Colonic mucosa (tissue), 4 donors: Measurements from ENCODE around the gene DEPDC5. TPM values are rescaled to one million over a fixed set of nuclear protein-coding genes. Genes with fewer than 3 reads are reported as not detected.

Source experiments
- DNase-seq: peaks from one replicate; pipeline ENCODE4 v3.0.0-alpha.2; 2020
- H3K27ac ChIP-seq: fragments of 200-600 bp; one replicate; pipeline ENCODE4 v1.8.0; 2021
- H3K27me3 ChIP-seq: fragments of 200-600 bp; one replicate; pipeline ENCODE4 v1.8.0; 2021
- H3K36me3 ChIP-seq: fragments of 200-600 bp; one replicate; pipeline ENCODE4 v1.8.0; 2021
- H3K4me1 ChIP-seq: fragments of 200-600 bp; one replicate; pipeline ENCODE4 v1.8.0; 2021; ENCODE audit warnings: mild to moderate bottlenecking
- H3K4me3 ChIP-seq: fragments of 200-600 bp; one replicate; pipeline ENCODE4 v1.8.0; 2021
- H3K9ac ChIP-seq, 2 donors: one replicate each; pipeline ENCODE4 v1.7.0; 2013; ENCODE audit warnings: control low read depth in 2 of 2, low read depth in 2 of 2, low read length in 2 of 2
- H3K9me3 ChIP-seq: fragments of 200-600 bp; one replicate; pipeline ENCODE4 v1.8.0; 2021
- CTCF ChIP-seq: fragments of 200-600 bp; IDR thresholded peaks from one replicate; pipeline ENCODE4 v1.8.0; 2022; ENCODE audit warnings: antibody characterized with exemption, mild to moderate bottlenecking
- intact Hi-C: fragments of 100-400 bp; cut with DNase I; formaldehyde crosslinking; loops from one replicate; pipeline ENCODE4 v1.14.1; 2022
- total RNA-seq, 2 donors: library from RNA; stranded (reverse); fragmentation: NEBNext Ultra II Directional in 1 of 2; extraction: Animal tissue kit (Norgen Biotek cat#: 25700) in 1 of 2; gene quantifications; one replicate each; pipeline ENCODE4 v1.2.1, GENCODE V29; 2021
- donor health status: healthy.
- donor health status: DM: no; HTN: no; CAD: no.
- donor health status: DM: no; HTN: no; CAD: no.

Gene DEPDC5
- total RNA-seq, 2 donors from 2014 or later = 24.6 to 52.7 TPM

GRCh38 chr22:31723723-31724122, 30.1 kb upstream of the DEPDC5 start:
- Histone ChIP-seq H3K4me1 (no peaks in the 10 kb centered on the region), H3K27ac (no peak overlapping the region), H3K36me3 (peaks cover 7% of the 10 kb centered on the region), H3K4me3 (no peak overlapping the region), H3K9ac (no peak overlapping the region), H3K27me3 (no peaks in the 10 kb centered on the region), H3K9me3 (no peaks in the 10 kb centered on the region)
- TF ChIP-seq CTCF = no peak
- intact Hi-C loops = no loop called here
- DNase-seq = no peak

GRCh38 chr22:31726692-31727091, 27.1 kb upstream of the DEPDC5 start:
- Histone ChIP-seq H3K27me3 (no peaks in the 10 kb centered on the region), H3K9ac (no peak overlapping the region), H3K4me1 (no peaks in the 10 kb centered on the region), H3K9me3 (no peaks in the 10 kb centered on the region), H3K4me3 (no peak overlapping the region), H3K27ac (no peak overlapping the region), H3K36me3 (no peaks in the 10 kb centered on the region)
- intact Hi-C loops = no loop called here
- no peak for DNase-seq
- no peak for TF ChIP-seq CTCF

- H3K27ac ChIP-seq = no peak overlapping the region
- H3K4me1 ChIP-seq = no peaks in the 10 kb centered on the region
- intact Hi-C loops = no loop called here
- H3K36me3 ChIP-seq = no peaks in the 10 kb centered on the region
- no peaks in the 10 kb centered on the region for H3K9me3 ChIP-seq
- H3K4me3 ChIP-seq = no peak overlapping the region
- no peak for DNase-seq
- no peaks in the 10 kb centered on the region for H3K27me3 ChIP-seq
- H3K9ac ChIP-seq = no peak overlapping the region
- no peak for TF ChIP-seq CTCF
Observed at GRCh38 chr22:31728857-31729256, 25.0 kb upstream of the DEPDC5 start.

- DNase-seq = no peak
- no peaks in the 10 kb centered on the region for H3K36me3 ChIP-seq
- H3K9ac ChIP-seq = no peak overlapping the region
- no peak for TF ChIP-seq CTCF
- intact Hi-C loops = no loop called here
- no peak overlapping the region for H3K4me3 ChIP-seq
- H3K9me3 ChIP-seq = no peaks in the 10 kb centered on the region
- no peaks in the 10 kb centered on the region for H3K27me3 ChIP-seq
- no peaks in the 10 kb centered on the region for H3K4me1 ChIP-seq
- no peak overlapping the region for H3K27ac ChIP-seq
Observed at GRCh38 chr22:31730344-31730711, 23.5 kb upstream of the DEPDC5 start.

GRCh38 chr22:31732089-31732829, 21.6 kb upstream of the DEPDC5 start:
- intact Hi-C loops = no loop called here
- DNase-seq = peak; percentile 34
- H3K36me3 ChIP-seq = no peaks in the 10 kb centered on the region
- H3K9me3 ChIP-seq = no peaks in the 10 kb centered on the region
- H3K4me3 ChIP-seq = no peak overlapping the region
- H3K9ac ChIP-seq = no peak overlapping the region
- H3K27ac ChIP-seq = peak overlapping the region; percentile 61
- H3K4me1 ChIP-seq = no peaks in the 10 kb centered on the region
- H3K27me3 ChIP-seq = no peaks in the 10 kb centered on the region
- no peak for TF ChIP-seq CTCF
